Measurements from ENCODE around the gene DBP.

- TF ChIP-seq CTCF (IDR thresholded peaks at IDR 0.05) (no peak), EP300 (IDR thresholded peaks at IDR 0.05; ENCODE audit: low read depth) (no peak), POLR2AphosphoS5 (IDR thresholded peaks at IDR 0.05) (no peak)
Measured at GRCh38 chr19:48591021-48591420, 46.2 kb downstream of the DBP start.
